Heart right ventricle (tissue), 16 donors: Measurements from ENCODE around the gene KCNE3. TPM values are rescaled to one million over a fixed set of nuclear protein-coding genes. Genes with fewer than 3 reads are reported as not detected.

Source experiments
- ATAC-seq, 8 donors: fragments of 200-7000 bp; cut with Tn5 transposase; one replicate each; pipeline ENCODE4 v1.9.1; 2020; ENCODE audit warnings: mild to moderate bottlenecking in 8 of 8, moderate library complexity in 8 of 8, moderate number of reproducible peaks in 1 of 8
- DNase-seq, 2 donors: peaks; one replicate each; pipeline ENCODE4 v3.0.0-alpha.2; 2020
- H3K27ac ChIP-seq, 10 donors: fragments of 200-600 bp; sonication (generic) in 2 of 10; one replicate each; pipeline versions ENCODE4 v1.5.0 to v1.8.0; 2020 to 2022; ENCODE audit warnings: mild to moderate bottlenecking in 3 of 10
- H3K27me3 ChIP-seq, 7 donors: fragments of 200-600 bp; one replicate each; pipeline ENCODE4 v1.8.0; 2021 to 2022; ENCODE audit warnings: mild to moderate bottlenecking in 2 of 7
- H3K36me3 ChIP-seq, 9 donors: fragments of 200-600 bp; sonication (generic) in 1 of 9; one replicate each; pipeline versions ENCODE4 v1.5.0 to v1.8.0; 2020 to 2022; ENCODE audit warnings: mild to moderate bottlenecking in 2 of 9
- H3K4me1 ChIP-seq, 9 donors: fragments of 200-600 bp; sonication (generic) in 1 of 9; one replicate each; pipeline versions ENCODE4 v1.5.0 to v1.8.0; 2020 to 2022; ENCODE audit warnings: mild to moderate bottlenecking in 4 of 9
- H3K4me3 ChIP-seq, 10 donors: fragments of 200-600 bp; sonication (generic) in 2 of 10; one replicate each; pipeline versions ENCODE4 v1.5.0 to v1.8.0; 2020 to 2022; ENCODE audit warnings: mild to moderate bottlenecking in 7 of 10, moderate library complexity in 2 of 10
- H3K9me3 ChIP-seq, 11 donors: fragments of 200-600 bp in 10 of 11; sonication (generic) in 2 of 11; one replicate each; pipeline versions ENCODE4 v1.5.0 to v1.8.0; 2013 to 2022; ENCODE audit warnings: mild to moderate bottlenecking in 2 of 11, control low read depth in 1 of 11, moderate library complexity in 1 of 11
- WGBS, 2 donors: extraction: QIAGEN DNeasy Blood & Tissue Kit; methylation state at CpG; one replicate each; pipeline ENCODE4 v1.1.7; 2013; ENCODE audit warnings: inconsistent platforms in 1 of 2; 5-methylcytosine and 5-hydroxymethylcytosine counted together
- intact Hi-C, 10 donors: fragments of 100-400 bp; cut with DNase I; formaldehyde crosslinking; loops; one replicate each; pipeline versions ENCODE4 v1.11.1 to v1.14.2; 2022
- polyA plus RNA-seq, 2 donors: library from polyadenylated mRNA; stranded (reverse); fragments of 200-250 nt; gene quantifications; one replicate each; pipeline ENCODE4 v1.2.3, GENCODE V29; 2013
- total RNA-seq, 10 donors: library from RNA; stranded (reverse); fragmentation: NEBNext Ultra II Directional in 3 of 10; extraction: Animal tissue kit (Norgen Biotek cat#: 25700) in 3 of 10; gene quantifications; one replicate each; pipeline versions ENCODE4 v1.2.1 to v1.2.4, GENCODE V29; 2021 to 2023
- TF ChIP-seq, protein P1 (sequence below), 9 donors: fragments of 200-600 bp; sonication (generic) in 2 of 9; IDR thresholded peaks; one replicate each; pipeline versions ENCODE4 v1.5.0 to v1.8.0; 2021 to 2022; ENCODE audit warnings: antibody characterized with exemption in 9 of 9, mild to moderate bottlenecking in 5 of 9, moderate library complexity in 1 of 9
- donor health status: Arrhythmogenic right ventricular cardiomyopathy.
- donor health status: ischemic (EF 13 %, LVEDD 7.1; RV severe dilation, severe dysfunction).
- donor health status: healthy with polysubstance abuse.
- donor health status: DM: no; HTN: yes; CAD: no.
- donor health status: DM: no; HTN: no; CAD: no.
- donor health status: ischemic (EF 25% LVEDD 6.9; RV normal size, moderate dysfunction).
- donor health status: ischemic (EF 25% LVEDD 5.7; RV mildly dilated, moderate dysfunction).
- donor health status: healthy.
- donor health status: DM: yes; HTN: yes; CAD: no.
- donor health status: Ischemic cardiomyopathy.
- donor health status: ischemic (EF 35%, LVEDD 5.7; RV mildly dilated, moderate dysfunction).
- donor health status: nonischemic (EF 11% LVEDD 7.7; RV severe dilation, severe dysfunction).
- donor health status: DM: yes; HTN: yes; CAD: no.
- donor health status: PGD.
- donor health status: ischemic (EF 29% LVEDD 5.4; RV normal size, mild dysfunction).
- donor health status: nonischemic (EF 23%, LVEDD 6.1; RV moderate dilation, normal function).

Gene KCNE3
- total and polyA plus RNA-seq, 12 donors = 1.2 to 7.1 (median 2.6) TPM

- no peak for DNase-seq
- no peaks in the 10 kb centered on the region for H3K36me3 ChIP-seq
- no peak overlapping the region for H3K4me3 ChIP-seq
- H3K9me3 ChIP-seq = no peaks in the 10 kb centered on the region
- TF ChIP-seq, protein P1, sequence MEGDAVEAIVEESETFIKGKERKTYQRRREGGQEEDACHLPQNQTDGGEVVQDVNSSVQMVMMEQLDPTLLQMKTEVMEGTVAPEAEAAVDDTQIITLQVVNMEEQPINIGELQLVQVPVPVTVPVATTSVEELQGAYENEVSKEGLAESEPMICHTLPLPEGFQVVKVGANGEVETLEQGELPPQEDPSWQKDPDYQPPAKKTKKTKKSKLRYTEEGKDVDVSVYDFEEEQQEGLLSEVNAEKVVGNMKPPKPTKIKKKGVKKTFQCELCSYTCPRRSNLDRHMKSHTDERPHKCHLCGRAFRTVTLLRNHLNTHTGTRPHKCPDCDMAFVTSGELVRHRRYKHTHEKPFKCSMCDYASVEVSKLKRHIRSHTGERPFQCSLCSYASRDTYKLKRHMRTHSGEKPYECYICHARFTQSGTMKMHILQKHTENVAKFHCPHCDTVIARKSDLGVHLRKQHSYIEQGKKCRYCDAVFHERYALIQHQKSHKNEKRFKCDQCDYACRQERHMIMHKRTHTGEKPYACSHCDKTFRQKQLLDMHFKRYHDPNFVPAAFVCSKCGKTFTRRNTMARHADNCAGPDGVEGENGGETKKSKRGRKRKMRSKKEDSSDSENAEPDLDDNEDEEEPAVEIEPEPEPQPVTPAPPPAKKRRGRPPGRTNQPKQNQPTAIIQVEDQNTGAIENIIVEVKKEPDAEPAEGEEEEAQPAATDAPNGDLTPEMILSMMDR (IDR thresholded peaks at IDR 0.05) = no peak
- WGBS, 2 donors = 57 to 61% methylated on average over 6 of the region's 6 CpGs
- intact Hi-C loops = loop anchor here in 2 of 10 donors (5.0 to 10.0 kb wide), 2 partner anchors 122 to 274 kb away; no protein-coding TSS in a partner anchor
- no peaks in the 10 kb centered on the region for H3K27me3 ChIP-seq
- peaks cover 0 to 19% (median 0%) of the 10 kb centered on the region in 9 donors for H3K4me1 ChIP-seq
- no peak overlapping the region for H3K27ac ChIP-seq
- no peak for ATAC-seq
These were observed 17.0 kb downstream of the KCNE3 start for GRCh38 chr11:74450318-74450717.

DNA sequence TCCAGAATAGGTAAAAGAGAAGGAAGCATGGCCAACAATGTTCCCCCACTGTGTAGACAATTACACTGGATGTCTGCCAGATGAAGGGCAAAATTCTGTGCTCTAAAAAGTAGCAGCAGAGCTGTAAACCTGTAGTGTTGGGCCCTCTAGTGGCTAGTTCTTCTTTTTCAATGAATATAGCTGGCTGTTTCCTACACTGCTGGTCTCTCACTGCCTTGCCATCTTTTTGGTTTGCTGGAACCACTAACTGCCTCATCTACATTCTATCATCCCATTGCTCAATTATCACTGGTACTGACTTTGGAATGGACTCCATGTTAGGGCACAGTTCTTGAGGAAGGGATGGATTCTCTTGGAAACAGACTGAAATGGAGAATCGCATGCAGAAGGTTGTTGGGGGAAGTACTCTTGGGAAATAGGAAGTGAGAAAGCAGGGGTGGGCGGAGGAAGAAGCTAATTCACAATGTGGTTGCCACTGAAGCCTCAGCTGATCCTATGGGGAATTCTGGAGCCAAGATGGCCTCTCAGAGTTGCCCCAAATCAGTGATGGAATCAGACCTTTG, 17.9 kb downstream of the KCNE3 start:
- peaks cover 0 to 19% (median 0%) of the 10 kb centered on the region in 9 donors for H3K4me1 ChIP-seq
- WGBS, 2 donors = 37 to 58% methylated on average over 2 of the region's 2 CpGs
- DNase-seq = peak in 1 of 2 donors; percentile 77

DNA sequence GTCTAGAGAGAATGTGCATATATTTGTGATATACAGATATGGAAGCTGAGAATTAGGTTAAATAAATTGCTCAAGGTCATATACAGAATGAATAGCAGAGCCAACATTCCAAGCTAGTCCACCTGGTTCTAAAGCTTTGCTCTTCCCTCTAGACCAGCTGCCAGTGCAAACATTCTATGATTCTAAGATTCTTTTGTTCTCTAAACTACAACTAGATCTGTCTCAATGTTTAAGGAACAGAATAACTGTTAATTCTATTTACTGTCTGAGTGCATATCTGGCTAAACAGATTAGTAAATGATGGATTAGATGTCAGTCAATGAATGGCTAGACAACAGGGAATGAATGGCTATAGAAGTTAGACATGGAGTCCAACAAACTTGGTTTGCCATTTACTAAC, 19.6 kb downstream of the KCNE3 start:
- ATAC-seq (no peak), DNase-seq (no peak)
- Histone ChIP-seq H3K36me3 (no peaks in the 10 kb centered on the region), H3K4me1 (peaks cover 0 to 15% (median 0%) of the 10 kb centered on the region in 9 donors), H3K27ac (no peak overlapping the region), H3K27me3 (no peaks in the 10 kb centered on the region), H3K4me3 (no peak overlapping the region), H3K9me3 (no peaks in the 10 kb centered on the region)
- TF ChIP-seq, protein P1 (IDR thresholded peaks at IDR 0.05) = no peak
- intact Hi-C loops = loop anchor here in 8 of 10 donors (2.0 to 5.0 kb wide), 8 partner anchors 55 to 290 kb away; no protein-coding TSS in a partner anchor

More for the DNA sequence above, 17.9 kb downstream of the KCNE3 start:
- Histone ChIP-seq H3K27me3 (no peaks in the 10 kb centered on the region), H3K4me3 (no peak overlapping the region), H3K9me3 (no peaks in the 10 kb centered on the region), H3K27ac (peak overlapping the region in 1 of 10 donors; percentile 49), H3K36me3 (no peaks in the 10 kb centered on the region)
- intact Hi-C loops = loop anchor here (1.0 to 5.0 kb wide), 11 partner anchors 57 to 288 kb away; no protein-coding TSS in a partner anchor
- ATAC-seq = peak; percentile 74 to 91 (median 86)
- TF ChIP-seq, protein P1 (IDR thresholded peaks at IDR 0.05) = peak; percentile 51 to 80 (median 75)

GRCh38 chr11:74446532-74446938, 20.8 kb downstream of the KCNE3 start:
- Histone ChIP-seq H3K36me3 (no peaks in the 10 kb centered on the region), H3K27ac (no peak overlapping the region), H3K9me3 (no peaks in the 10 kb centered on the region), H3K4me3 (no peak overlapping the region), H3K27me3 (no peaks in the 10 kb centered on the region), H3K4me1 (peaks cover 0 to 15% (median 0%) of the 10 kb centered on the region in 9 donors)
- intact Hi-C loops = loop anchor here in 7 of 10 donors (2.0 to 5.0 kb wide), 5 partner anchors 54 to 291 kb away; no protein-coding TSS in a partner anchor
- 84 to 91% methylated on average over 1 of the region's 1 CpG for WGBS, 2 donors
- DNase-seq (no peak), ATAC-seq (no peak)
- TF ChIP-seq, protein P1 (IDR thresholded peaks at IDR 0.05) = no peak
